Heart left ventricle (tissue), 16 donors: Measurements from ENCODE around the gene CDH18. TPM values are rescaled to one million over a fixed set of nuclear protein-coding genes. Genes with fewer than 3 reads are reported as not detected.

Experiments used
- ATAC-seq, 4 donors: fragments of 200-7000 bp; cut with Tn5 transposase; one replicate each; pipeline ENCODE4 v1.9.1; 2020 to 2022; ENCODE audit warnings: moderate library complexity in 4 of 4, mild to moderate bottlenecking in 3 of 4, moderate number of reproducible peaks in 1 of 4
- DNase-seq, 5 donors: peaks; one replicate each; pipeline ENCODE4 v3.0.0-alpha.2; 2020
- H3K27ac ChIP-seq, 12 donors: fragments of 200-600 bp; sonication (generic) in 4 of 12; one replicate each; pipeline versions ENCODE4 v1.5.0 to v1.8.0; 2016 to 2022; ENCODE audit warnings: mild to moderate bottlenecking in 2 of 12
- H3K27me3 ChIP-seq, 9 donors: fragments of 200-600 bp; sonication (generic) in 2 of 9; one replicate each; pipeline versions ENCODE4 v1.5.1 to v1.8.0; 2016 to 2022; ENCODE audit warnings: mild to moderate bottlenecking in 3 of 9
- H3K36me3 ChIP-seq, 9 donors: fragments of 200-600 bp; sonication (generic) in 2 of 9; one replicate each; pipeline versions ENCODE4 v1.5.0 to v1.8.0; 2018 to 2022; ENCODE audit warnings: mild to moderate bottlenecking in 2 of 9
- H3K4me1 ChIP-seq, 12 donors: fragments of 200-600 bp; sonication (generic) in 4 of 12; one replicate each; pipeline versions ENCODE4 v1.5.0 to v1.8.0; 2016 to 2022; ENCODE audit warnings: mild to moderate bottlenecking in 3 of 12
- H3K4me3 ChIP-seq, 12 donors: fragments of 200-600 bp; sonication (generic) in 4 of 12; one replicate each; pipeline versions ENCODE4 v1.5.0 to v1.8.0; 2017 to 2022; ENCODE audit warnings: mild to moderate bottlenecking in 9 of 12, moderate library complexity in 4 of 12
- H3K9me3 ChIP-seq, 12 donors: fragments of 200-600 bp; sonication (generic) in 4 of 12; one replicate each; pipeline versions ENCODE4 v1.5.0 to v1.8.0; 2016 to 2022; ENCODE audit warnings: mild to moderate bottlenecking in 1 of 12
- CTCF ChIP-seq, 12 donors: fragments of 200-600 bp; sonication (generic) in 4 of 12; IDR thresholded peaks; one replicate each; pipeline versions ENCODE4 v1.5.0 to v1.8.0; 2018 to 2022; ENCODE audit warnings: antibody characterized with exemption in 12 of 12, mild to moderate bottlenecking in 5 of 12
- POLR2A ChIP-seq, 2 donors: fragments of 450-650 bp; IDR thresholded peaks; one replicate each; pipeline ENCODE4 v1.6.1; 2017; ENCODE audit warnings: antibody characterized with exemption in 2 of 2, mild to moderate bottlenecking in 2 of 2, moderate library complexity in 2 of 2
- WGBS, 4 donors: extraction: QIAGEN DNeasy Blood & Tissue Kit in 2 of 4; methylation state at CpG; one replicate each; pipeline versions ENCODE4 v1.1.5 to v1.1.7; 2013 to 2018; 5-methylcytosine and 5-hydroxymethylcytosine counted together
- intact Hi-C, 10 donors: fragments of 100-400 bp; cut with DNase I; formaldehyde crosslinking; loops; one replicate each; pipeline versions ENCODE4 v1.11.1 to v1.14.2; 2022
- polyA plus RNA-seq, 2 donors: library from polyadenylated mRNA; stranded (reverse); fragments of 200-250 nt; gene quantifications; one replicate each; pipeline ENCODE4 v1.2.3, GENCODE V29; 2013
- total RNA-seq, 9 donors: library from RNA; depleted of rRNA in 2 of 9; stranded (reverse); fragments of >200 nt in 2 of 9; fragmentation: NEBNext Ultra II Directional in 3 of 9; extraction: Animal tissue kit (Norgen Biotek cat#: 25700) in 3 of 9; gene quantifications; one replicate each; pipeline versions ENCODE4 v1.1.0 to v1.2.4, GENCODE V29; 2016 to 2023
- donor health status: ischemic (EF 13 %, LVEDD 7.1; RV severe dilation, severe dysfunction).
- donor health status: healthy with polysubstance abuse.
- donor health status: DM: no; HTN: yes; CAD: no.
- donor health status: DM: no; HTN: no; CAD: no.
- donor health status: ischemic (EF 25% LVEDD 6.9; RV normal size, moderate dysfunction).
- donor health status: ischemic (EF 25% LVEDD 5.7; RV mildly dilated, moderate dysfunction).
- donor health status: healthy.
- donor health status: DM: yes; HTN: yes; CAD: no.
- donor health status: ischemic (EF 35%, LVEDD 5.7; RV mildly dilated, moderate dysfunction).
- donor health status: nonischemic (EF 11% LVEDD 7.7; RV severe dilation, severe dysfunction).
- donor health status: DM: yes; HTN: yes; CAD: no.
- donor health status: PGD.
- donor health status: ischemic (EF 29% LVEDD 5.4; RV normal size, mild dysfunction).
- donor health status: nonischemic (EF 23%, LVEDD 6.1; RV moderate dilation, normal function).

CDH18 gene
- total and polyA plus RNA-seq, 11 donors: 0.75 TPM; not detected in 10

GRCh38 chr5:19568004-19568403 lies 420.0 kb downstream of the CDH18 start:
- Histone ChIP-seq H3K9me3 (peaks cover 0 to 9% (median 0%) of the 10 kb centered on the region in 12 donors), H3K27me3 (no peaks in the 10 kb centered on the region), H3K27ac (no peak overlapping the region), H3K4me1 (no peaks in the 10 kb centered on the region), H3K36me3 (no peaks in the 10 kb centered on the region), H3K4me3 (no peak overlapping the region)
- no peak for ATAC-seq
- no peak for TF ChIP-seq CTCF (IDR thresholded peaks at IDR 0.05)
- TF ChIP-seq POLR2A (IDR thresholded peaks at IDR 0.05): no peak
- WGBS, 4 donors: 60 to 81% (median 71%) methylated on average over 2 of the region's 2 CpGs
- intact Hi-C loops: no loop called here
- no peak for DNase-seq

- TF ChIP-seq CTCF (IDR thresholded peaks at IDR 0.05): no peak
- no peak for TF ChIP-seq POLR2A (IDR thresholded peaks at IDR 0.05)
- no peaks in the 10 kb centered on the region for H3K27me3 ChIP-seq
- H3K36me3 ChIP-seq: no peaks in the 10 kb centered on the region
- ATAC-seq (no peak), DNase-seq (no peak)
- 62 to 72% (median 71%) methylated on average over 1 of the region's 1 CpG for WGBS, 4 donors
- H3K9me3 ChIP-seq: peaks cover 0 to 15% (median 0%) of the 10 kb centered on the region in 12 donors
- no peaks in the 10 kb centered on the region for H3K4me1 ChIP-seq
- intact Hi-C loops: no loop called here
- no peak overlapping the region for H3K4me3 ChIP-seq
- no peak overlapping the region for H3K27ac ChIP-seq
Observed at GRCh38 chr5:19565466-19565865, 422.5 kb downstream of the CDH18 start.

- DNase-seq: no peak
- ATAC-seq: no peak
- 72 to 79% (median 76%) methylated on average over 2 of the region's 2 CpGs for WGBS, 4 donors
- Histone ChIP-seq H3K9me3 (peaks cover 0 to 26% (median 0%) of the 10 kb centered on the region in 12 donors), H3K4me1 (no peaks in the 10 kb centered on the region), H3K4me3 (no peak overlapping the region), H3K36me3 (no peaks in the 10 kb centered on the region), H3K27ac (no peak overlapping the region), H3K27me3 (no peaks in the 10 kb centered on the region)
- TF ChIP-seq CTCF (IDR thresholded peaks at IDR 0.05) (no peak), POLR2A (IDR thresholded peaks at IDR 0.05) (no peak)
- intact Hi-C loops: no loop called here
Observed at GRCh38 chr5:19564036-19564435, 424.0 kb downstream of the CDH18 start.

- intact Hi-C loops: no loop called here
- H3K27ac ChIP-seq: no peak overlapping the region
- no peaks in the 10 kb centered on the region for H3K4me1 ChIP-seq
- peaks cover 0 to 24% (median 0%) of the 10 kb centered on the region in 12 donors for H3K9me3 ChIP-seq
- no peak for DNase-seq
- no peak for TF ChIP-seq POLR2A (IDR thresholded peaks at IDR 0.05)
- no peak for TF ChIP-seq CTCF (IDR thresholded peaks at IDR 0.05)
- H3K4me3 ChIP-seq: no peak overlapping the region
- H3K36me3 ChIP-seq: no peaks in the 10 kb centered on the region
- no peak for ATAC-seq
- H3K27me3 ChIP-seq: no peaks in the 10 kb centered on the region
Observed at GRCh38 chr5:19555876-19556275, 432.1 kb downstream of the CDH18 start.
